ENCODE measurements around the gene BAAT.
"Not testable (repeated sequence)": the region's sequence is repeated elsewhere in the genome, so short reads cannot be mapped to it uniquely, and the experiment has no call there.

BAAT gene

GRCh38 chr9:101384873-101385536 lies at the start of gene BAAT:
BAAT (minus strand) TSS chr9:101385006; CDS start chr9:101371404, 13,602 bp downstream.
- DNase-seq (ENCODE audit: low read depth) = not testable (repeated sequence)

GRCh38 chr9:101433229-101433628 lies 48.4 kb upstream of the BAAT start:
- no peak for DNase-seq (ENCODE audit: low read depth)

GRCh38 chr9:101432740-101433139 lies 47.9 kb upstream of the BAAT start:
- DNase-seq (ENCODE audit: low read depth) = no peak

DNA sequence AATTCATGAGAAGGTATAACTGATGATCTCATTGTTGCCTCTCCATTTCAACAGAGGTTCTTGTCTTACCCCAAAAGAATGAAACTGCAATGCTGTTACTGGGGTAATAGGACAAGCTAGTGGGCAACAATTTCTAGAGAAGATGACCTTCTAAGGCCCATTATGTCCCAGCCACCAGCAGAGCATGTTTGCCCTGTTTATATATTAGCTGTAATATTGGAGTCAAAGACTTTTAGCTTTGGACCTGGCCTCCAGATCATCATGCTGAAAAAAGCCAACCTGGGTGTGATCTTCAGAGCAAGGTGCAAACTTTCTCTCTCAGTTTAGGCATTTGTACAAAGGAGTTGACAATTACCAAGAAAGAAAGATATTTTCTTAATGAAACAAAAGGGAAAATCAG lies 47.4 kb upstream of the BAAT start:
- DNase-seq (ENCODE audit: low read depth) = no peak

DNA sequence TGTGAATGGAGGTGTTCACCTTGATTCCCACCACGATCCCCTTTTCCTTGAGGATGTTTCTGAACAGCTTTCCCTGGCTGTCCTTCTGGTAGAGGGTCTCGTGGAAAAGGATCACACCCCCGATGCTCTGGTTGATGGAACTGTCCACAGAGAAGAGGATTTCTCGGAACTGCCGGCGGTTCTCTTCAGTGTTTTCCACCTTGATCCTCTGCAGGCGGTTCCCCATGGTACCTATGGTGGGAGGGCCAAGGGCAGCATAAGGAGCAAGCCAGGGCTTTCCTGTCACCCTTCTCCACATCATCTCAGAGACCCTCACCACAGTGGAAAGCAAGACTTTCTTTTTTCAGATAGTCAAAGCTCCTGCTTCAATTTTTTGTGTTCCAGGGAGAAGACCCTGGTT lies 44.9 kb upstream of the BAAT start:
- no peak for DNase-seq (ENCODE audit: low read depth)

DNA sequence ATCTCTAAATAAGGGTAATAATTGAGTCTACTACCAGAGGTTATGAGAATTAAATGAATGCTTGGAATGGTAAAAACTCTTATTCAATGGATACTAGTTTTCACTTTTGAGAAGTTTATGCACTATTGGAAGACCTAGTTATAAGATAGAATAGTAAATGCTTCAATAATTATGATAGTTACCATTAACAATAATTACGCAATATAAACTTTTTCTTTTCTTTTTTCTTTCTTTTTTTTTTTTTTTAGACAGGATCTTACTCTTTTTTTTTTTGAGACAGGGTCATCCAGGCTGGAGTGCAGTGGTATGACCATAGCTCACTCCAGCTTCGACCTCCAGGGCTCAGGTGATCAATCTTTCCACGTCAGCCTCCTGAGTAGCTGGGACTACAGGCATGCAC lies 44.1 kb upstream of the BAAT start:
- DNase-seq (ENCODE audit: low read depth) = no peak

GRCh38 chr9:101427957-101428655 lies 43.3 kb upstream of the BAAT start:
- no peak for DNase-seq (ENCODE audit: low read depth)

GRCh38 chr9:101427358-101427757 lies 42.6 kb upstream of the BAAT start:
- no peak for DNase-seq (ENCODE audit: low read depth)

- DNase-seq (ENCODE audit: low read depth) = no peak
Observed at GRCh38 chr9:101421653-101422065, 36.9 kb upstream of the BAAT start.

DNA sequence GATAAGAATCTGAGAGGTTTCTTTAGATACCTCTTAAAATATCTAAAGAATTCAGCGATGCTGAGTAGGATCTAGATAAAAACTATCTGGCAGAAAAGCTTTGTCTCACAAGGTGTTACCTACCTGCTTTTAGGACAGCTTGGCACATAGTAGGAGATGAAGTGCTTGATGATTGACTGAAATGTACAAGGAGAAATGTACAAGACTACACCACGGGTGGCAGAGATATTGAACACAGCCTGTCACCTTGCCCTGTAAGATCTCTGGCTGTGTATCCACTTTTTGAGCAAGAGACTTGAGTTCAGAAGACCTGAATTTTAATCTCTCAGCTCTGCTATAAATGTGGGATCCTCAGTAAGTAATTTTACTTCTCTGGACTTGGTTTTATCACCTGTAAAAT lies 35.1 kb upstream of the BAAT start:
- no peak for DNase-seq (ENCODE audit: low read depth)

DNA sequence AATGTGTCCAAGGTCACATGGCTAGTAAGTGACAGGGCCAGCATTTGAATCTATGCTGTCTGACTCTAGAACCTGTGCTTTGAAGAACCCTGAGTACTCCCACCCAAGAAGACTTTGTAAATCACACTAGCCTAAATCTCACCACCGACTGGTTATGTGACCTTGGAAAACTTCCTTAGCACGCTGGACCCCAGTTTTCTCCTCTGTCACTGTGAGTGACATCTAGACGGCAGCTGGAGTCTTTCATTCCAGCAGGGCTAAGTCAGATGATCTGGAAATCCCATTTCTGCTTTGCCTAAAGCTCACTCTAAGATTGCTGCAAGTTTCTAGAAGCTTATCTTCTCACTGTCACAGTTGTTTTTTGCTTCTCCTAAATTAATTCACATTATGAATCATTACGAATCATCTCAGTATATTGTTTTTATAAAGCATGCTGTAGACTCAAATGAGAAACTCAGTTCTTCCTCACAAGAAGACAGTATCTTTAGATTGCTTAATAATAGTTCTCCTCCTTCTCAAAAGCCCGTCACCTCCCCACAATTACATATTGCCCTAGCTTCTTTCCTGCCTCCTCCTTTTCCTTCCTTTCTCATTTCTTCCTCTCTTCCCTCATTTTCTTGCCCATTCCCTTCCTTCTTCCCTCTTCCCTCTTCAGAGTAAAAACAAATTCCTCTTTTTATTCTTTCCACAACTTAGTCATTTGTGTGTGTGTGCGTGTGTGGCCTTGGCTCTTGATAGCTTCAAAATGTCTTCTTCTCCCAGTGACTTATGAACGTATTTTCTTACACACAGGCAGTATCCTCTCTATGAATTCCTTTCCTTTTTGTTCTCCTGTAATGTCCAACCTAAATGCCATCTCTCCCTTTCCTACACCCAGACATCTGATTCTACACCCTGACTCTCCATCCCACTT lies 34.0 kb upstream of the BAAT start:
- DNase-seq (ENCODE audit: low read depth) = no peak

- DNase-seq (ENCODE audit: low read depth) = no peak
Observed at GRCh38 chr9:101417977-101418376, 33.2 kb upstream of the BAAT start.

DNA sequence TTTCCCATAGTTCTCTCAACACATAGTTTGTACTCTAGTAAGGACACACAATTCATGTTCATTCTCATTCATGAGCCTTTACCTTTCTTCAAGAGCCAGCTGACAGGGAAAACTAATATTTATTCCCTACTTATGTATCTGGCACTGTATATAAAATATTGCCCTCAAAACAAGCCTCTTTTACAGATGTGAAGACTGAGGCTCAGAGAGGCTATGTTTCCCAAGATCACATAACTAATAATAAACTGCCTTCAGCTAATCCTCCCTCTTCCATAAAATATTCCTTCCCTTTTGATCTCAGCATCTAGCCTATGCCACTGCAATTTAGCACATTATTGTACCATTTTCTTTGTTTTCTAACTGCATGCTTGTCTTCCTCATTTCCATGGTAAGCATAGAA lies 32.6 kb upstream of the BAAT start:
- DNase-seq (ENCODE audit: low read depth) = no peak

GRCh38 chr9:101415578-101415977 lies 30.8 kb upstream of the BAAT start:
- DNase-seq (ENCODE audit: low read depth) = no peak

GRCh38 chr9:101414839-101415238 lies 30.0 kb upstream of the BAAT start:
- no peak for DNase-seq (ENCODE audit: low read depth)

DNA sequence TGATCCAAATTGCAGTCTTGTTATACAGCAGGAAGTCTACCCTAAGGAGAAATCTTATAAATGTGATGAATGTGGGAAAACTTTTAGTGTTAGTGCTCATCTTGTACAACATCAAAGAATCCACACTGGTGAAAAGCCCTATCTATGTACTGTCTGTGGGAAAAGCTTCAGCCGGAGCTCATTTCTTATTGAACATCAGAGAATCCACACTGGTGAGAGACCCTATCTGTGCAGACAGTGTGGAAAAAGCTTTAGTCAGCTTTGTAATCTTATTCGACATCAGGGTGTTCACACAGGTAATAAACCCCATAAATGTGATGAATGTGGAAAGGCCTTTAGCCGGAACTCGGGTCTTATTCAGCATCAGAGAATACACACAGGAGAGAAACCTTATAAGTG lies 24.3 kb upstream of the BAAT start:
- DNase-seq (ENCODE audit: low read depth) = no peak

DNA sequence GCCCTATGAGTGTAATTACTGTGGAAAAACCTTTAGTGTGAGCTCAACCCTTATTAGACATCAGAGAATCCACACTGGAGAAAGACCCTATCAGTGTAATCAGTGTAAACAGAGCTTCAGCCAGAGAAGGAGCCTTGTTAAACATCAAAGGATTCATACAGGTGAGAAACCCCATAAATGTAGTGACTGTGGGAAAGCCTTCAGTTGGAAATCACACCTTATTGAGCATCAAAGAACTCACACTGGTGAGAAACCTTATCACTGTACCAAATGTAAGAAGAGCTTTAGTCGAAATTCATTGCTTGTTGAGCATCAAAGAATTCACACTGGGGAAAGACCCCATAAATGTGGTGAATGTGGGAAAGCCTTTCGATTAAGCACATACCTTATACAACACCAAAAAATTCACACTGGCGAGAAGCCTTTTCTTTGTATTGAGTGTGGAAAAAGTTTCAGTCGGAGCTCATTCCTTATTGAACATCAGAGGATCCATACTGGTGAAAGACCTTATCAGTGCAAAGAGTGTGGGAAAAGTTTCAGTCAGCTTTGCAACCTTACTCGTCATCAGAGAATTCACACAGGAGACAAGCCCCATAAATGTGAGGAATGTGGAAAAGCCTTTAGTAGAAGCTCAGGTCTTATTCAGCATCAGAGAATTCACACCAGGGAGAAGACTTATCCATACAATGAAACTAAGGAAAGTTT lies 23.7 kb upstream of the BAAT start:
- no peak for DNase-seq (ENCODE audit: low read depth)

DNA sequence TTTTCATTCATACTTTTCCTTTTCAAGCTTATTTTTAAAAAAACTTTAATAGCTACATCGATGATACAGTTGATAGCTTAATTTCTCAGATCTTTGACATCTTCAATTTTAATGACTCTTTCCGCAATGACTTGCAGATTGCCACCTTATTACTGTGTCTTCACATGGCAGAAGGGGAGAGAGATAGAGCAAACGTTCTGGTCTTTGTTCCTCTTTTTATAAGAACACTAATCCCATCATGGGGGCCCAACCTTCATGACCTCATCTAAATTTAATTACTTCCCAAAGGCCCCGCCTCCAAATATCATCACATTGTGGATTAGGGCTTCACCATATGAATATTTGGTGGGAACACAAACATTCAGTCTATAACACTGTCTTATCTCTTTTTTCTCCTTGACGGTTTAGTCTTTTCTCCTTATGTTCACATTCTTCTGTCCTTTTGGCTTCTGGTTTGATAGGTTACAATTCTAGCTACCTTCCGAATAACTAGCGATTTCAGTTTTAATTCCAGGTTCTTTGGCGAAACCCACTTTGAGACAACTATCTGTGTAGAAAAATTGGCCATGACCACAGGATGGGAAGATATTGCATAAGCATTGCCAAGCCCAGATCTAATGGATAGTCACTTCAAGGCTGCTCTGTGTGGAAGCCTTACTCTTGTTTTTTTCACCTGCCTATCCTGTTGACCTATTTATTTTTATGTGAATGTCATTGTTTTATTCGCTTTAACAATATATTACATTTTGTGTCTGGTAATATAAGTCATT lies 18.9 kb upstream of the BAAT start:
- no peak for DNase-seq (ENCODE audit: low read depth)

- no peak for DNase-seq (ENCODE audit: low read depth)
Observed at GRCh38 chr9:101400120-101400519, 15.3 kb upstream of the BAAT start.

GRCh38 chr9:101399643-101399970 lies 14.8 kb upstream of the BAAT start:
- DNase-seq (ENCODE audit: low read depth) = no peak

DNA sequence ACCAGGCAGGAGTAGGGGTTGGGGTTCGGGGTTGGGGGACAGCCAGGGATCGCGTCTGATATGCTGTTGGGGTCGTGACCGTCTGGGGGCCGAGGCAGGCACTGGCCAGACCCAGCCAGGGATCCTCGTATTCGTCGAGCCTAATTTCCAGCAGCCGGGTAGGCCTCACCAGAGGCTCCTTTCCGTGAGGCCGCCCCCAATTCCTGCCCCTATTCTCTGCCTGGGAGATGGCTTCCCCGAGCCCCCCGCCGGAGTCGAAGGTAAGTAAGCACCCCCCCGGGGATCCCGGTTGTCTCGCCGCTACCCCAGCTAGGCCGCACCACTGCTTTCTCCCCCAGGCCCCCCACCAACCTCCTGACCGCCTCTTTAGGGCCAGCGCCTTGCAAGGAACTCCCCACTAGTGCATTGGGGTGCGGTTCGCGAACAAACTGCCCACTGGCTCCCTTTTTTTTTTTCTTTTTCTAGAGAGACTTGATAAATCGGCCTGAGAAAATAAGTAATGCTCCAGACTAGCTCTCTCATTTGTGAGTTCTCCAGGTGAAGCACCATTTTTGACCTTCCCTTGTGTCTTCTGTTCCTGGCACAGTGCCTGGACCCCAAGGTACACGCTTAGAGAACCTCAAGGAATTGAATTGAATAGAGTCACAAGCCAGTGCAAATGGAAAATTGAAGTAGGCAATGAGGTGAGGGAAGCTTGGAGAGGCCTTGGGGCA lies 14.3 kb upstream of the BAAT start:
- no peak for DNase-seq (ENCODE audit: low read depth)

All from stimulated activated CD8-positive, alpha-beta memory T cell treated with anti-CD3 and anti-CD28 coated beads, Interleukin-12 subunit alpha, Interleukin-12 subunit beta, amount 100 ng/mL, for 4 hours (primary cell).